T-helper 1 cell treated with Interleukin-12 subunit alpha and Interleukin-12 subunit beta and Interleukin-4 antibody, amounts not matched to agents 30 μg/mL and 1 μg/mL, for 36 hours (primary cell): Measurements from ENCODE around the gene CFAP43.

ENCODE experiments used
- H3K27ac Mint-ChIP-seq: one replicate; pipeline ENCODE4 v1.8.0; 2021; ENCODE audit warnings: mild to moderate bottlenecking, mixed read lengths
- H3K27me3 Mint-ChIP-seq: one replicate; pipeline ENCODE4 v1.8.0; 2021; ENCODE audit warnings: low read depth, mixed read lengths
- H3K36me3 Mint-ChIP-seq: one replicate; pipeline ENCODE4 v1.8.0; 2021; ENCODE audit warnings: low read depth, mixed read lengths
- H3K4me1 Mint-ChIP-seq: one replicate; pipeline ENCODE4 v1.8.0; 2021; ENCODE audit warnings: low read depth, mixed read lengths
- H3K4me3 Mint-ChIP-seq: one replicate; pipeline ENCODE4 v1.8.0; 2021; ENCODE audit warnings: mild to moderate bottlenecking, moderate library complexity, mixed read lengths
- H3K9me3 Mint-ChIP-seq: one replicate; pipeline ENCODE4 v1.8.0; 2021; ENCODE audit warnings: mixed read lengths

CFAP43 gene

DNA sequence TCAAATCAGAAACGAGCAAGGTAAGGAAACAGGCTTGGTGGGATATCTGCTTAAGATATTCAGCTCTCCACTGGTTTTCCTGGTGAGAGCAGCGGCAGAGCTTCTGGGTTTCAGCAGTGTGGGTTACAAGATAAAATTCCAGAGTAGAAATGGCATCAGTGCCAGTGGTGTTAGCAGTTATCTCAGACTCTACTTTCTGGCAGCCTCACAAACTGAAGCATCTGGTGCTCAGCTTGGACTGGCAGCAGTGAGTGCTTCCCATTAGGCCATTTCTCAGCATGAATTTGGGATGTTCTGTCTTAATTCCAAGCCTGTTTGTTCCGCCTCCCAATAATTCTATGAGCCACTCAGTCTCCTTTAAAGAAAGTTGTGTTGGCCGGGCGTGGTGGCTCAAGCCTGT is 29.9 kb upstream of the CFAP43 start:
- H3K4me3 Mint-ChIP-seq, result no peak overlapping the region
- peaks cover 56% of the 10 kb centered on the region for H3K4me1 Mint-ChIP-seq

DNA sequence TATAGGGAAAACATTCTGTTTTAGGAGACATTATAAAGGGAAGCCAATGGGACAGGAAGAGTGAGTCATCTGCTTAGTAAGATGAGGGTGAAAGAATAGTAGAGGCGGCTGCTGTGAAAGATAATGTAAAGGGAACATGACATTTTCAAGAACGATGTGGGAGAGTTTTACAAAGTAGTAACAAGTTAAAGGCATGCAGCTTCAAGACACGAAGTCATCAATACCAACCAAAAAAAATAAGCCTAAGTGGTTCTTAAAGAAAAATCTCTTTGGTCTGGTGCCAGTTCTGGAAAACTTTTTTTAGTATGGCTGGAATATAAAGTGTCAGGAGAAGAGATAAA is 28.6 kb upstream of the CFAP43 start:
- H3K36me3 Mint-ChIP-seq, result peaks cover 58% of the 10 kb centered on the region

More for the DNA sequence above, 29.9 kb upstream of the CFAP43 start:
- Mint-ChIP-seq H3K27me3 (no peaks in the 10 kb centered on the region), H3K9me3 (no peaks in the 10 kb centered on the region), H3K27ac (no peak overlapping the region), H3K36me3 (peaks cover 62% of the 10 kb centered on the region)

DNA sequence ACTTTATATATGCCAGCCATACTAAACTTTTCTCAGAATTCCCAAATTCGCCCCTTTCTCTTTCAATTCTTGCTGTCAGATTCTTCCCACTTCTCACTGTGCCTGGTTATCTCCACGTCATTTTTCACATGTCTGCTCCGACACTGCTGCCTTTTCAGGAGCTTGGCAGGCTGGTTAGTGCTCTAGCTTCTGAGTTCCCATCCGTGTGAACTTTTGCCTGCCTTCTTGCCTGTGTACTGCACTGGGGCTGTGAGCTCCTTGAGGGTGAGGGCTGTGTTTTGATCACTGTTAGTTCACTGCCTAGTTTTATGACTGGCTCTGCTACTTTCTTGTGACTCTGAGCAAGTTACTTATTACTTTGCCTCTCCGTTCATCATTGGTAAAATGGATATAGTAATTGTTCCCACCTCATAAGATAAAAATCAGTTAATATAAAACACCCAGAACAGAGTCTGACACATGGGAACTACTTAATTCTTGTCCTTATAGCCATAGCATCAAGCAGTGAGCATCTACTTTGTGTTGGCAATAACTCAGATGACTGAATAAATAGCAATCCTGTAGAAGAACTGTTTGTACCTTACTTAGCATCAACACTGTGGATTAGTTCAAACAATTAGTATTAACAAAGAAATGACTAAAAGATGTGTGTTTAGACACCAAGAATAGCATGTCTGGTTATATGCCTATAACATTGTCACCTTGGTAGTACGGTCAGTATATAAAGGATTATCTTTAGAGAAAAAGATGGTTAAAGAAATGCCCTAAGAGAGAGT is 28.0 kb upstream of the CFAP43 start:
- Mint-ChIP-seq H3K27me3 (no peaks in the 10 kb centered on the region), H3K36me3 (peaks cover 56% of the 10 kb centered on the region), H3K4me3 (peak overlapping the region; percentile 54), H3K4me1 (peaks cover 58% of the 10 kb centered on the region), H3K27ac (peak overlapping the region; percentile 81), H3K9me3 (no peaks in the 10 kb centered on the region)

More for the DNA sequence above, 28.6 kb upstream of the CFAP43 start:
- Mint-ChIP-seq H3K4me3 (peak overlapping the region; percentile 54), H3K27ac (peak overlapping the region; percentile 81), H3K4me1 (peaks cover 59% of the 10 kb centered on the region), H3K9me3 (no peaks in the 10 kb centered on the region), H3K27me3 (no peaks in the 10 kb centered on the region)

DNA sequence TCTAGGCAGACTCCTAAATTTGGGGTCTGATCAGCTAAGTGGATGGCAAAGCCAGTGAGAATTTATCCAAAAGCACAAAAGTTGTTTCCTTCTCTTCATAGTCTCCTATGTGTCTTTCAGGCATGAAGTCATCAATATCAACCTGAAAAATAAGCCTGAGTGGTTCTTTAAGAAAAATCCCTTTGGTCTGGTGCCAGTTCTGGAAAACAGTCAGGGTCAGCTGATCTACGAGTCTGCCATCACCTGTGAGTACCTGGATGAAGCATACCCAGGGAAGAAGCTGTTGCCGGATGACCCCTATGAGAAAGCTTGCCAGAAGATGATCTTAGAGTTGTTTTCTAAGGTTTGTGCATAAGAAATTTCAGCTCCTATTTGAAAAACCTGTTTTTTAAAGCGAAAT is 27.3 kb upstream of the CFAP43 start:
- no peaks in the 10 kb centered on the region for H3K9me3 Mint-ChIP-seq
- H3K27ac Mint-ChIP-seq, result peak overlapping the region; percentile 81
- no peak overlapping the region for H3K4me3 Mint-ChIP-seq
- H3K36me3 Mint-ChIP-seq, result peaks cover 54% of the 10 kb centered on the region
- no peaks in the 10 kb centered on the region for H3K27me3 Mint-ChIP-seq
- peaks cover 57% of the 10 kb centered on the region for H3K4me1 Mint-ChIP-seq

DNA sequence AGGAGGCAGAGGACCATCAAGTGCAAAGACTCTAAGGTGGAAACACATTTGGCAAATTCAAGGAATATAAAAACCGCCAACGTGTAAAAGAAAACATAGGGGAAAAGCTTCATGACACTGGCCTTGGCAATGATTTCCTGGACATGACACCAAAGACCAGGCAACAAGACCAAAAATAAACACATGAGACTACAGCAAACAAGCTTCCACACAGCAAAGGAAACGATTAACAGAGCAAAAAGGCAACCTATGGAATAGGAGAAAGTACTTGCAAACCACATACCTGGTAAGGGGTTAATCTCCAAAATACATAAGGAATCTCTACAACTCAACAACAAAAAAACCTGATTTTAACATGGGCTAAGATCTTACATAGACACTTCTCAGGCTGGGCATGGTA is 26.0 kb upstream of the CFAP43 start:
- peaks cover 57% of the 10 kb centered on the region for H3K4me1 Mint-ChIP-seq
- peaks cover 48% of the 10 kb centered on the region for H3K36me3 Mint-ChIP-seq
- H3K9me3 Mint-ChIP-seq, result no peaks in the 10 kb centered on the region
- H3K27me3 Mint-ChIP-seq, result no peaks in the 10 kb centered on the region
- no peak overlapping the region for H3K4me3 Mint-ChIP-seq
- H3K27ac Mint-ChIP-seq, result no peak overlapping the region

DNA sequence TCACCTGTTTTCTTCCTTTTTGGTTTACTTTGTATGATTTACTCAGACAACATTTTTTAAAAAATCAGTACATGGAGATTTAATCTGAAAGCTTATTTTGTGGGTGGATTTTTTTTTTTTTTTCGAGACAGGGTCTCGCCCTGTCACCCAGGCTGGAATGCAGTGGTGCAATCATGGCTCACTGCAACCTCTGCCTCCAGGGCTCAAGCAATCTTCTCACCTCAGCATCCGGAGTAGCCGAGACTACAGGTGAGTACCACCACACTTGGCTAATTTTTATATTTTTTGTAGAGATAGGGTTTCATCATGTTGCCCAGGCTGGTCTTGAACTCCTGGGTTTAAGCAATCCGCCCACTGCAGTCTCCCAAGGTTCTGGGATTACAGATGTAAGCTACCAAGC is 25.1 kb upstream of the CFAP43 start:
- Mint-ChIP-seq H3K36me3 (peaks cover 50% of the 10 kb centered on the region), H3K4me1 (peaks cover 61% of the 10 kb centered on the region), H3K4me3 (peak overlapping the region; percentile 22), H3K27me3 (peaks cover under 1% of the 10 kb centered on the region), H3K27ac (peak overlapping the region; percentile 37), H3K9me3 (no peaks in the 10 kb centered on the region)

DNA sequence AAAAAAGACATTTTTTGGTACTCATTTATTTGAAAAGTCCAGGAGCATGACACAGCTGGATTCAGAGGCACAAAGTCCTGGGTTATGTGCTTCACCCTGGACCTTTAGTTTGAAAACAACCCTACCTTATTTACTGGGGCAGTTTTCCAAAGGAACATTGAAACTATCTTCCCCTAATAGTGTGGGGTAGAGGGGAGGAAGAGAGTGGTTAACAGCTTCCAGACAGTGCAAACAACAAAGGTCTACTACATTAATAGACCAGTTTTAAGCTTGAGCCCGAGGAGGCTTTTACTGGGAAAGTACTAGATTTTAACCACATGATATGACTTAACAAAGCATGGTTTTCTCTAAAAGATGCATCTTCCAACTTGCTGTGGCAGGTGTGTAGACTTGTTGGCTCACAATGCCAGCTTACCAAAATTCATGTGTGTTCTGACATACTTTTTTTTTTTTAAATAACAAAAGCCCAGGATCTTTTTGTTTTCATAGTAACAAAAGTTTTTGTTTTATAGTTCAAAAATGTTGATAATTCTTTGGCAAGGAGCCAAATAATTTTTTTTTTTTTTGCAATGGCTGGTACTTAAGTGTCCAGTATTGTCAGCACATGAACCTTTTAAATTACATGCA is 24.3 kb upstream of the CFAP43 start:
- Mint-ChIP-seq H3K27me3 (peaks cover 6% of the 10 kb centered on the region), H3K4me1 (peaks cover 62% of the 10 kb centered on the region), H3K27ac (peak overlapping the region; percentile 92), H3K4me3 (peak overlapping the region; percentile 92), H3K9me3 (no peaks in the 10 kb centered on the region), H3K36me3 (peaks cover 44% of the 10 kb centered on the region)

DNA sequence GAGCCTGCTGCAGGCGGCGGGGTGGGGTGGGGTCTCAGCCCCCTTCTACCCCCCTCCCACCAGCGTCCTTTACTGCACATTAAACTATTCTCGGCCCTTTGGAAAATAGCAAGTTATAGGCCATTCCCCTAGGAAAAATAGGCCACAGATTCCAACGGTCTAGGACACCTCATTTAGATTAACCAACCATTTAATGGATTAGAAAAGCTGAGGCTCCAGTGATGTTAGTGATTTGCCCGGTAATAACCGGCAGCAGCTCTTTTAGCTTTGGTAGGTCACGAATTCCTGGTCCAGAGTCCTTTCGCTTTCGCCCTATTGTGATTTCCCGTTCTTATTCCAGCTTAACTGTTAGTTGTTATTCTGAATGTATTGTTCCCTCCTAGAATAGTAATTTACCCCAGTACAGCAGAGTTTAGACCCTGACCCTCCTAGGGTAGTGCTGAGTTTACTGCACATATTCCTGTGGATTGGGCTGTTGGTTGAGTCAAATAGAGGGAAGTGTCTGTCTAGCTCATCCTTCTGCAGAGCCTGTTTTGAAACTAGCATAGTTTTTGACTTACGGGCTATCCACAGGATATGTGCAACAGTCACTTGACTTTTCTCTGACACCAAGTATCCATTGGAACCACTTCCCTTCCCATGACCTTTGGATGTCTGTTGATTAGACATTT is 23.3 kb upstream of the CFAP43 start:
- Mint-ChIP-seq H3K4me3 (peak overlapping the region; percentile 92), H3K9me3 (no peaks in the 10 kb centered on the region), H3K27me3 (peaks cover 12% of the 10 kb centered on the region), H3K27ac (peak overlapping the region; percentile 92), H3K36me3 (peaks cover 34% of the 10 kb centered on the region), H3K4me1 (peaks cover 52% of the 10 kb centered on the region)

DNA sequence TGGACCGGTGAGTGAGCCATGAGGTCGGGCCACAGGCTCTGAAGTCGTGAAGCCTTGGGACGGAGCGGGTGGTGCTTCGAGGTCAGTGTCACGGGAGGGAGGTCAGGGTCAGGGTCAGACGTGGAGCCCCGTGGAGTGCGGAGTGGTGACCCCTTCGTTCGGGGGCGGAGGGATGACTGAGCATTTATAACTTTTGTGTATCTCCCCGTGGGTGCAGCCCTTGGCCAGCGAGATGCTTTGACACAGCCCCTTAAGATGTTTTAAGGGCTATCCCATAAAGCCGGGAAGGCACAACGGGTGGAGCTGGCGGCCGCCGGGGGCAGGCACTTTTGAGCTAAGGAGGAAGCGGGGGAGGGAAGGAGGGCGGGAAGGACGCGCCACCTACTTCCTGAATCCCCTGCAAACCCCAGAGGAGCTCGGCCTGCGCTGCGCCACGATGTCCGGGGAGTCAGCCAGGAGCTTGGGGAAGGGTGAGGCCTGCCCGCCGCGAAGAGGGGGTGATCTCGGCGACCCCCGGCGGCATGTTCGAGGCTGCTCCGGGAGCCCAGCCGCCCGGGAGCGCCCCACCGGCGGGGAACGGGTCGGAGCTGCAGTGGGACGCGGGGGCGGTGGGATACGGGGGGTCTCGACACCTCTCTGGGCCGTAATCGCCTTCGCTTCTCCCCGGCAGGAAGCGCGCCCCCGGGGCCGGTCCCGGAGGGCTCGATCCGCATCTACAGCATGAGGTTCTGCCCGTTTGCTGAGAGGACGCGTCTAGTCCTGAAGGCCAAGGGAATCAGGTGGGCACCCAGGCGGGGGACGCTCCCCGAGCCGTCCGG is 22.5 kb upstream of the CFAP43 start, which contains the start of gene GSTO1:
Gene GSTO1 (plus strand): TSS at position 400 of the 818 bp plus-strand sequence. CDS start 37 bp downstream, at position 437.
- Mint-ChIP-seq H3K4me1 (peaks cover 45% of the 10 kb centered on the region), H3K36me3 (peaks cover 27% of the 10 kb centered on the region)

DNA sequence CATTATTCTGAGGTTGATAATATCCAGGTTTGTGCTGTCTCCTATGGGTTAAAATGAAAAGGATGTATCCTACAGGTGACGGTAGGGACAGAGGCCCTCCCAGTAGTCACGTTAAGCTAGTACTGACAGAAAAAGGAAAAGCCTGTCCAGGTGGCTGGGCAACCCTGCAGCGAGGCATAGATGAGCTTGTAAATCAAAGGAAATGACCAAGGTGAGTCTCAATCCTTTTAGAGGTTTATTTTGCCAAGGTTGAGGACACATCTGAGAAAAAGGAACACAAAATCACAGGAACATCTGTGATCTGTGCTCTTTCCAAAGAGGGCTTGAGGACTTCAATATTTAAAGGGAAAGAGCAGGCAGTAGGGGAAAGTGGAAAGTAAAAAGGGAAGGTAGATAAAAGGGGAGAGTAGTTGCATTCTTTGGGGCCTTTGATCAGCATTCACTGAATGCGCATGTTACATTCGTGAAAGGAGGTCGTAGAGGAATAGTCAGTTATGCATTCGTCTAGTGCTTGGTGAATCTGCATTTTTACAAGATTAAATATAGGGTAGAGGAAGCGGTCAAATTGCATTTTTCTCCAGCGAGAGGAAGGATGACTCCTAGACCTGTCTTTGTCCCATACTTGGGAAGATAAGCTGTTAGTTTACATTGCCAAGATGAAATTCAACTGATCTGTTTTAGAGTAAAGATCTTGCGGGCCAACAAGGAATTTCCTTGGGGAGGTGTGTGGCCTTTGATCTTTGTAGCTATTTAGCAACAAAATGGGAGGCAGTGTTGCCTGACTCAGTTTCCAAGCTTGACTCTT is 21.6 kb upstream of the CFAP43 start:
- peak overlapping the region; percentile 92 for H3K4me3 Mint-ChIP-seq
- peak overlapping the region; percentile 92 for H3K27ac Mint-ChIP-seq
- no peaks in the 10 kb centered on the region for H3K9me3 Mint-ChIP-seq
- peaks cover 38% of the 10 kb centered on the region for H3K4me1 Mint-ChIP-seq
- peaks cover 21% of the 10 kb centered on the region for H3K36me3 Mint-ChIP-seq
- peaks cover 25% of the 10 kb centered on the region for H3K27me3 Mint-ChIP-seq

More for the DNA sequence above, 22.5 kb upstream of the CFAP43 start, which contains the start of gene GSTO1:
- Mint-ChIP-seq H3K4me3 (peak within 1 kb of the TSS; percentile 92), H3K27me3 (peaks cover 17% of the 10 kb centered on the region), H3K27ac (peak within 1 kb of the TSS; percentile 92), H3K9me3 (no peaks in the 10 kb centered on the region)

DNA sequence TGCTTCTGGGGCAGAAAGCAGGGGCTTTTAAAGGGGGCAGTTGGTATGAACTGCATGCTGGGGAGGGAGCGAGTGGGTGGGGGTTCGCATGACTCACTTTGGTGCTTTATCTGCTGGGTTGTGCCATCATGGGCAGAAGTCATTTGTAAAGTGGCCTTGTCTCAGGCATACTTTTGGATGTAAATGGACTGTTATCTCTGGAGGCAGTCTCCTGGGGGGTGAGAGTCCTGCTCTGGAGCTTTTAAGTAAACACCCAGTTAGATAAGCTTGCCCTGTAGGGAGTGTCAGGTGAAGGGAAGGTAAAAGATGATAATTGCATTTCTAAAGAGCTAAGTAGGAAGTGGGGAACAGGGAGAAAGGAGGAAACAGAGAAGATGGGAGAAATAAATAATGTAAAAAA is 20.9 kb upstream of the CFAP43 start:
- peaks cover 31% of the 10 kb centered on the region for H3K27me3 Mint-ChIP-seq
- H3K4me3 Mint-ChIP-seq, result peak overlapping the region; percentile 74
- no peak overlapping the region for H3K27ac Mint-ChIP-seq
- H3K9me3 Mint-ChIP-seq, result no peaks in the 10 kb centered on the region
- peaks cover 15% of the 10 kb centered on the region for H3K36me3 Mint-ChIP-seq
- peaks cover 33% of the 10 kb centered on the region for H3K4me1 Mint-ChIP-seq

DNA sequence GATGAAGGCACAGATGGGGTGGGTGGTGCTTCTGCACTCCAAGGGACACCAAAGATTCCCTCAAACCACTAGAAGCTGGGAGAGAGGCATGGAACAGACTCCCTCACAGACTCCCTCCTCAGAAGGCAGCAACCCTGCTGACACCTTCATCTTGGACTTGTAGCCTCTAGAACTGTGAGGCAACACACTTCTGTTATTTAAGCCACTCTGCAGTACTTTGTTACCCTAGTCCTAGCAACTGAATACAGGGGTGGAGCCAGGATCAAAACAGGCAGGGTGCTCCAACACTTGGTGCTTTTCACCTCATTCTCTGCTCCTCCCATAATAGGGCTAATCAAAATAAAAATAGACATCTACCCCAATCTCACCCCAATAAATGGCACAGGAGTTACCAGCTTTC is 20.2 kb upstream of the CFAP43 start:
- peaks cover 2% of the 10 kb centered on the region for H3K9me3 Mint-ChIP-seq
- no peak overlapping the region for H3K27ac Mint-ChIP-seq
- H3K4me1 Mint-ChIP-seq, result peaks cover 36% of the 10 kb centered on the region

DNA sequence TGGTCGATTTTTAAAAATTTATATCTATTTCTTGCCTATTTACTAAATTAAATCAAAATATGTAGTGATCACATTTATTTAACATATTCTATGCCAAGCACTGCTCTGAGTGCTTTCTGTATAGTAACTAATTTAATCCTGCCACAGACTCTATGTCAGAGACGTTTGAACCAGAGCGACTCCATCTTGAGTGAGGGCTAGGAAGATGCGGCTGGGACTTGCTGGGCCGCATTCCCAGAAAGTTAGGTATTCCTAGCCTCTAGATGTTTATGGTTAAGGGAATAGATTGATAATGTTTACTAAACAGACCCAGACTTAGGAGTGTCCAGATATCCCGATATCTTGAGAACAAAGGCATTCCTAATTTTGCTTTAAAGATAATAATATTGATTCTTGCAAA is 19.3 kb upstream of the CFAP43 start:
- Mint-ChIP-seq H3K27ac (no peak overlapping the region), H3K4me1 (peaks cover 39% of the 10 kb centered on the region), H3K36me3 (peaks cover 8% of the 10 kb centered on the region), H3K27me3 (peaks cover 31% of the 10 kb centered on the region), H3K4me3 (no peak overlapping the region), H3K9me3 (peaks cover 11% of the 10 kb centered on the region)

More for the DNA sequence above, 20.2 kb upstream of the CFAP43 start:
- Mint-ChIP-seq H3K36me3 (peaks cover 11% of the 10 kb centered on the region), H3K27me3 (peaks cover 31% of the 10 kb centered on the region), H3K4me3 (no peak overlapping the region)
